T47D (cell line): ENCODE data around the gene SAPCD1.
"Not testable (repeated sequence)": the region's sequence is repeated elsewhere in the genome, so short reads cannot be mapped to it uniquely, and the experiment has no call there.

Experiments
- DNase-seq, 2 experiments: peaks; one replicate each; pipeline versions ENCODE4 v3.0.0 to v3.0.0-alpha.2; 2011 to 2012; ENCODE audit warnings: low read depth in 1 of 2, low spot score in 1 of 2
- JUND ChIP-seq: IDR thresholded peaks from 2 replicates; pipeline ENCODE4 v1.6.1; 2012; ENCODE audit warnings: low read depth
- in situ Hi-C: cut with HindIII; loops from 2 replicates; pipeline ENCODE4 v1.10.0; 2016; ENCODE audit warnings: low sequenced_read_pairs, low pct_unique_long_range_greater_than_20kb

The SAPCD1 gene

DNA sequence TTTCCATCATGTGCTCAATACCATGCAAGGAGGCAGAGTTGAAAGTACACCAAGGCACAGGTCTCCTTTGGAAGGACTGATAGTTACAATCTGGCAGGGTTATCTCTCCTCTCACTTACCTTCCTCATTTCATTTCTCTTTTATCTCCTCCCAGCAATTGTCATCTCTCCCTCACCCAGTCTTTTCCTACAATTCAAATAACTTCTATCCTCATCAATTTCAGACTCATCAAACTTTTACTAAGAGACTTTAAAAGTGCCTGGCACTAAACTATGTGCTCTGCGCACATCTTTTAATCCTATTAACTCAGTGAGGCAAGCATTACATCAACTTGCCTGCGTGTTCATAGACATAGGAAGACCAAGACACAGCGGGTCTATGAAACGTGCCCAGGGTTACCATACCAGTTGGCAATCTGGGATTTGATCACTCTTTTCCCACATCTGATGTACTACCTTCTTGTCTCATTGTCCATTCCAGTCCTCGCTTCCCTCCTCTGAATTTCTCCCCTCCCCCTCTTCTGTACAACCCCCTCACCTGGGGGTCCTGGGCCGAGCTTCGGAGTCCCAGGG, 31.9 kb downstream of the SAPCD1 start:
- in situ Hi-C loops: no loop called here
- TF ChIP-seq JUND: no peak
- no peak for DNase-seq

DNA sequence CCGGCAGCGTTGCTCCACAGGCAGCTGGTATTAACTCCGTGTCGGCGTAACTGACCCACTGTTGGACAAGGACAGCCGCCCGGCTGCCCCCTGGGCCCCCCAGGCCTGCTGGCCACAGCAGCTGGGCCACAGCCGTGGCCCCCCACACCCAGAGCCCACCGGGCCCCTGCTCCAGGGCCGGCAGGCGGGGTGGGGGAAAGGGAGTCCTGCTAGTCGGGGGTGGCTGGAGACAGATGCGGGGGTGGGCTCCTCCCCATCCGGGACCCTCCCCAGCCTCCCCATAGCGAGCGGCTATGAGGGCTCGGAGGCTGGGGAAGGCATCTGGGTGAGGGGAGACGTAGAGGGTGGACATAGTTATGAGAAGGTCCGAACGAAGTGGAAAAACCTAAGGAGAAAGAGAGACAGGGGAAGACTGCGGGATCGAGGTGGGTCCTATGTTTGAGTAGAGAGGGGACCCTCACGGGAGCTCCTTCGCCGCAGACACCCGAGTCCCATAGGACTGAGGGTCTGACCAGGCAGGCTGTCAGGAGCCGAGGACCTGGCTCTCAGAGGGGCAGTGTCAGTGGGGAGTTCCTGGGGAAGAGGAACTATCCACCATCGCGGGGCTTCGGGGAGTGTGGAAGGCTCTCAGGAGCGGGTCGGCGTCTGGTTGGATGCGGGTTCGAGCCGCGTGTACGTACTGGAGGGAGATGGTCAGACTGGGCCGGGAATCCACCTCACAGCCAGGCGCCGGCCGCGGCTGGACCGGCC, 32.6 kb downstream of the SAPCD1 start:
- in situ Hi-C loops: no loop called here
- no peak for TF ChIP-seq JUND
- peak in 1 of 2 experiments; percentile 53 for DNase-seq

DNA sequence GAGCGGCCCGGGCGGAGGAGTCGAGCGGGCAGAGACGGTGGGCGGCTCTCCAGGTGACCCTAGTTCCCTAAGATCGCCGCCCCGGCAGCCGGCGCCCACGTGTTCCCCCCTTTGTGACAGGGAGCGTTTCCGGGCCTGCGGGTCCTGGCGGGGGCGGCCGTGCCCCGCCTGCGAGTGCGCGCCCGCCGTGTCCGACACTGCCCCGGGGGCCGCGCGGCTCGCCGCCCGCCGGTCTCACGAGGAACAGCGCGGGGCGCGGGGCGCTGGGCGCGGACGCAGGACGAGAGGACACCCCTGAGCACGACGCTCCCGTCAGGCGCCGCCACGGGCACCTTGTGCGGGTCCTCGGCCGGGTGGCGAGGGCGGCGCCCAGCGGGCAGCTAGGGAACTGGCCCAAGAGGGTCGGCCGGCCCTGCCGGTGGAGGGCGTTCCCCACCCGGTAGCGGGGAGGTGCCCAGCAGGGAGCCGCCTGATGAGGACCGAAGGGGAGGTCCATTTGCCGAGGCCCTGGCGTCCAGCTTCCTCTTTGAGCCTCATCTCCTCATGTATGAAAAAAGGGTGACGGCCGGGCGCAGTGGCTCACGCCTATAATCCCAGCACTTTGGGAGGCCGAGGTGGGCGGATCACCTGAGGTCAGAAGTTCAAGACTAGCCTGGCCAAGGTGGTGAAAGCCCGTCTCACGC, 33.3 kb downstream of the SAPCD1 start, which contains the start of gene VARS1:
TSS of gene VARS1 (minus strand) at position 137 of the 683 bp plus-strand sequence. CDS start 535 bp downstream, outside the sequence.
- in situ Hi-C loops: no loop called here
- no peak for TF ChIP-seq JUND
- peak; percentile 95 to 99 for DNase-seq

DNA sequence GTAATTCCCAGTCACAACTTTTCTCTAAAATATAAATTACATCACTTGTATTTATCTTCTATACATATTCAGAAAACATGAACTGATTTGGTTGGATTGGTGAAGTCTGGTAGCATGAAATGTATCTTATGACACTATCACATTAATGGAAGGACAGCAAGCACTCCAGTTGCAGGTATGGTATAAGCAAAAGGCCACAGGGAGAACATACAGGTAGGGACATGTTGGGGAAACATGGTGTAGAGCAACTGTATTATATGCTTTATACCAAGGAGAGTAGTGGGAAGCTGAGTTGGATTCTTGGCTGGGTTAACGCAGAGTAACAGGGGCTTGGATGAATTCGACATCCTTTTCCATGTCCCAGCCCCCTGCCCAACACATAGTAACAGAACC, 34.5 kb downstream of the SAPCD1 start:
- no peak for DNase-seq
- in situ Hi-C loops: no loop called here
- no peak for TF ChIP-seq JUND

DNA sequence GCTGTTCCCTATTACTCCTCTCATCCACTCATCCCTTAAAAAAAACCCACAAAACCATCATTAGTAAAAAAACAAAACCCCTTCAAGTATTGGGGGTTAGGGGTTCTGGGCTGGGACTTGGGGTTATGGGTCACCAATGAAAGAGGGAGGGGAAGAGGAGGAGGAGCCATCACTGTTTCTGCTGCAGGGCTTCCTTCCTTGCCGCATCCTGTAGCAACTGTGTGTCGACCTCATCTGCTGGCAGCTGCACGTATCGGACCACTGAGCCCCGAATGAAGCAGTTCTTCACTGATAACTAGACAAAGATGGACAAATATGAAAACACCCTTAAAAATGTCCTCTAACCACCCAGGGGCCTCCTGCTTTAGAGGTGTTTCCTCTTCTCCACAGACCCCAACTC, 35.1 kb downstream of the SAPCD1 start:
- TF ChIP-seq JUND: no peak
- DNase-seq: no peak
- in situ Hi-C loops: no loop called here

DNA sequence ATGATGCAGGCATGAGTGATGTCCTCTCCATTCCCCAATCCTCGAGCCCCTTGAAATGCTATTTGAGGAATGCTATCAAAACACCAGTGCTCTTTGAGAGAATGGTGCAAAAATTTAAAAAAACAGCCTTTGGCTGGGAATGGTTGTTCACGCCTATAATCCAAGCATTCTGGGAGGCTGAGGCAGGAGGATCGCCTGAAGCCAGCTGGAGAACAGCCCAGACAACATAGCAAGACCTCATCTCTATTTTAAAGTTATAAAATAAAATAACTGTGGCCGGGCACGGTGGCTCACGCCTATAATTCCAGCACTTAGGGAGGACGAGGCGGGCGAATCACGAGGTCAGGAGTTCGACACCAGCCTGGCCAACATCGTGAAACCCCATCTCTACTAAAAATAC, 37.3 kb downstream of the SAPCD1 start:
- no peak for TF ChIP-seq JUND
- DNase-seq: no peak
- in situ Hi-C loops: no loop called here

DNA sequence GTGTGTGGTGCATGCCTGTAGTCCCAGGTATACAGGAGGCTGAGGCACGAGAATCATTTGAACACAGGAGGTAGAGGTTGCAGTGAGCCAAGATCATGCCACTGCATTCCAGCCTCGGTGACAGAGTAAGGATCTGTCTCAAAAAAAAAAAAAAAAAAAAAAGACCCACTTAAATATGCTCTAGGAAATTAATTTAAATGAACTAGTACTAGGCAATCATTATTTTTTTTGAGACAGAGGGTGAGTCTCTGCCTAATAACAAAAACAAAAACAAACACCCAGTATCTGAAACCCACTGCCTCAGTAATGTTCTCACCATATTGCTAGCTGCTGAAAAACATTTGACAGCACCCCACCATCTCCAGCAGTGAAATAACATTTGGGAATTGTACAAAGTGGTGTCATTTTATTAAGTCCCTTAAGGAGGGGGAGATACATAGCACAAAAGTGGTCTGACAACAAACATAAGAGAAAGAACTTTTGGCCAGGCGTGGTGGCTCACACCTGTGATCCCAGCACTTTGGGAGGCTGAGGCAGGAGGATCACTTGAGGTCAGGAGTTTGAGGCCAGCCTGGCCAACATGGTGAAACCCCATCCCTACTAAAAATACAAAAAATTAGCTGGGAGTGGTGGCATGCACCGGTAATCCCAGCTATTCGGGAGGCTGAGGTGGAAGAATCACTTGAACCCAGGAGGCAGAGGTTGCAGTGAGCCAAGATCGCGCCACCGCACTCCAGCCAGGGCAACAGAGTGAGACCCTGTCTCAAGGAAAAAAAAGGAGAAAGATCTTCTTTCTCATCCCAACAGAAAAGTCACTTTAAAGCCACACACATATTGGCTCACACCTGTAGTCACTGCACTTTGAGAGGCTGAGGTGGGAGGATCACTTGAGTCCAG, 38.8 kb downstream of the SAPCD1 start:
- in situ Hi-C loops, DNase-seq: not testable (repeated sequence)

DNA sequence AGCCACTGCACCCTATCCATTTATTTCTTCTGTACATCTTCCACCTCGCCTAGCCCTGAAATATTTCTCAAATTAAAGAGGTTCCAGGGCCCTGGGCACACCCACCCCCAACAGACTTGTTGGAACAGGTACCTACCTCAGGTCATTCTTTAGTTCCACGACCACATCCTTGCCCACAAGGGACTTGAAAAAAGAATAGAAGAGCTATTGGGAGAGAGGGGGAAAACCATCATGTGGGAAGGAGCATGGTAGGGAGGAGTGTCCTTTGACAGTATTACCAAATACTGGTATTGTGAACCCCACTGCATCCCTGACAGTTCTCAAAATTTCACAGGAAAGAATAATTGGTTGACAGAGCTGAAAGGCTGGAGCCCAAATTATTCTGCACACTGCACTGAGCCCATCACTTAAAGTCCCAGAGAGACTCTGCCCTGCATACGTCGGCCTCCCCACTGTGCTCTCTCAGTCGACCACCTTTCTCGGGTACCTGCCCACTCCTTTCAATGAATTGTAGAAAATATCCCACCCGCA, 43.5 kb downstream of the SAPCD1 start:
- in situ Hi-C loops: no loop called here
- DNase-seq: no peak
- no peak for TF ChIP-seq JUND

DNA sequence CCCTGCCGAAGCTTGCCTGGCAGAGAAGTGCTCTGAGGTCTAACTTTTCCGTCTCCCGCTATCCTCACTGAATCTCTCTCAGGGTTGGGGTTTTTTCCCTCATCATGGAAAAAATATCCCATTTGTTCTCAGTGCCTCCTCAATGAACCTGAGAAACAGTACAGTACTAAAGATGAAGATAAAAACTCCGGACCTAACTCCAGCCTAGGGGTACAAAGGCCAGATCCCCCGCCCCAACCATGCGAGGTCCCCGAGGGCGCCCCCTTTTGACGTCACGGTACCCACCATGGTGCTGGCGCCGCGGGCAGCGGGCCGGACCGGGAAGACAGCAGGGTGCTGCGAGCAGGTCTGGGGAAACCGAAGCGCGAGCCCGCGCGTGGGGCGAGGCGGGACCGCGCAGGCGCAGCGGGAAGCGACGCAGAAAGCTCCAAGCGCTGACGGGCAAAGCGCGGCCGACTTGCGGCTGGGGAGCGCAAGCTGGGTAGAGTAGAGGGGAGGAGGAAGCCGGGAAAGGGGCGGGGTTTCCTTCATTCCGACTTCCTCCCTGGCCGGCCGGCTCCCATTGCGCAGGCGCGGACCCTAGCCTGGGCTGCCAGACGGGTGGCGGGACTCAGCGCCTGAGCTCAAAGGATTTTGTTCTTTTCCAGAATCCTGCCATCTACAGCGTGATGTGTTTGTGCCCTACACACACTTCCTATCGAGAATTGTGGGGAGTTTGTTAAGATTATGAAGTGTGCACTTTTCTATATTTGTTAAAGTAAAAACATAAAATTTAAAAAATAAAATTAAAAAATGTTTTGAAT, 44.2 kb downstream of the SAPCD1 start, which contains the start of gene LSM2:
TSS of gene LSM2 (minus strand) at position 497 of the 803 bp plus-strand sequence. CDS start at position 288, 209 bp downstream.
- no peak for TF ChIP-seq JUND

DNA sequence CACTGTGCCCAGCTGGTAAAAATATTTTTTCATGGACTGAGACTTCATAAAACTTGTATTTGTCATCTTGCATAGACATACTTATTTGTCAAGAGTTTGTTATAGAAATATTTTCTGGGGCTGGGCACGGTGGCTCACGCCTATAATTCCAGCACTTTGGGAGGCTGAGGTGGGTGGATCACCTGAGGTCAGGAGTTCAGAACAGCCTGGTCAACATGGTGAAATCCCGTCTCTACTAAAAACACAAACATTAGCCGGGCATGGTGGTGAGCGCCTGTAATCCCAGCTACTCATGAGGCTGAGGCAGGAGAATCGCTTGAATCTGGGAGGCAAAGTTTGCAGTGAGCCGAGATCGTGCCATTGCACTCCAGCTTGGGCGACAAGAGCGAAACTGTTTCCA, 46.1 kb downstream of the SAPCD1 start:
- in situ Hi-C loops: not testable (repeated sequence)

More for the DNA sequence above, 44.2 kb downstream of the SAPCD1 start, which contains the start of gene LSM2:
- peak; percentile 94 to 97 for DNase-seq
- in situ Hi-C loops: no loop called here

DNA sequence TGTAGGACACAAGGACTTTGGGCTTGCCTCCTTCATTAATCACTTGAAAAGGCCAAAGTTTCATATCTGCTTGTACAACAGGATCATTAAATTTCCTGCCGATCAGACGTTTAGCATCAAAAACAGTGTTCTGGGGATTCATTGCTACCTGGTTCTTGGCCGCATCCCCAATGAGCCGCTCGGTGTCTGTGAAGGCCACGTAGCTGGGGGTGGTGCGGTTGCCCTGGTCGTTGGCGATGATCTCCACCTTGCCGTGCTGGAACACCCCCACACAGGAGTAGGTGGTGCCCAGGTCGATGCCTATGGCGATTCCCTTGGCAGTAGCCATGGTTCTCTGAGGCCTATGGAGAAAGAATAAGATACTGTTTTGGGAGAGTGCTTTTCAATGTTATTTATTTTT, 49.2 kb downstream of the SAPCD1 start:
- no peak for DNase-seq
- no peak for TF ChIP-seq JUND
- in situ Hi-C loops: no loop called here

More for the DNA sequence above, 46.1 kb downstream of the SAPCD1 start:
- DNase-seq: not testable (repeated sequence)
